ENCODE data around the gene HBQ1.
"Not testable (repeated sequence)": the region's sequence is repeated elsewhere in the genome, so short reads cannot be mapped to it uniquely, and the experiment has no call there.

The HBQ1 gene

DNA sequence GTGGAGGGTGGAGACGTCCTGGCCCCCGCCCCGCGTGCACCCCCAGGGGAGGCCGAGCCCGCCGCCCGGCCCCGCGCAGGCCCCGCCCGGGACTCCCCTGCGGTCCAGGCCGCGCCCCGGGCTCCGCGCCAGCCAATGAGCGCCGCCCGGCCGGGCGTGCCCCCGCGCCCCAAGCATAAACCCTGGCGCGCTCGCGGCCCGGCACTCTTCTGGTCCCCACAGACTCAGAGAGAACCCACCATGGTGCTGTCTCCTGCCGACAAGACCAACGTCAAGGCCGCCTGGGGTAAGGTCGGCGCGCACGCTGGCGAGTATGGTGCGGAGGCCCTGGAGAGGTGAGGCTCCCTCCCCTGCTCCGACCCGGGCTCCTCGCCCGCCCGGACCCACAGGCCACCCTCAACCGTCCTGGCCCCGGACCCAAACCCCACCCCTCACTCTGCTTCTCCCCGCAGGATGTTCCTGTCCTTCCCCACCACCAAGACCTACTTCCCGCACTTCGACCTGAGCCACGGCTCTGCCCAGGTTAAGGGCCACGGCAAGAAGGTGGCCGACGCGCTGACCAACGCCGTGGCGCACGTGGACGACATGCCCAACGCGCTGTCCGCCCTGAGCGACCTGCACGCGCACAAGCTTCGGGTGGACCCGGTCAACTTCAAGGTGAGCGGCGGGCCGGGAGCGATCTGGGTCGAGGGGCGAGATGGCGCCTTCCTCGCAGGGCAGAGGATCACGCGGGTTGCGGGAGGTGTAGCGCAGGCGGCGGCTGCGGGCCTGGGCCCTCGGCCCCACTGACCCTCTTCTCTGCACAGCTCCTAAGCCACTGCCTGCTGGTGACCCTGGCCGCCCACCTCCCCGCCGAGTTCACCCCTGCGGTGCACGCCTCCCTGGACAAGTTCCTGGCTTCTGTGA is 3.5 kb upstream of the HBQ1 start, which contains the start of gene HBA1:
HBA1 (plus strand) TSS at position 204 of the 906 bp plus-strand sequence; CDS start at position 241, 37 bp downstream.
- not testable (repeated sequence) for DNase-seq (ENCODE audit: low read depth)

DNA sequence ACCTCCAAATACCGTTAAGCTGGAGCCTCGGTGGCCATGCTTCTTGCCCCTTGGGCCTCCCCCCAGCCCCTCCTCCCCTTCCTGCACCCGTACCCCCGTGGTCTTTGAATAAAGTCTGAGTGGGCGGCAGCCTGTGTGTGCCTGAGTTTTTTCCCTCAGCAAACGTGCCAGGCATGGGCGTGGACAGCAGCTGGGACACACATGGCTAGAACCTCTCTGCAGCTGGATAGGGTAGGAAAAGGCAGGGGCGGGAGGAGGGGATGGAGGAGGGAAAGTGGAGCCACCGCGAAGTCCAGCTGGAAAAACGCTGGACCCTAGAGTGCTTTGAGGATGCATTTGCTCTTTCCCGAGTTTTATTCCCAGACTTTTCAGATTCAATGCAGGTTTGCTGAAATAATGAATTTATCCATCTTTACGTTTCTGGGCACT is 2.9 kb upstream of the HBQ1 start:
- no peak for DNase-seq (ENCODE audit: low read depth)

DNA sequence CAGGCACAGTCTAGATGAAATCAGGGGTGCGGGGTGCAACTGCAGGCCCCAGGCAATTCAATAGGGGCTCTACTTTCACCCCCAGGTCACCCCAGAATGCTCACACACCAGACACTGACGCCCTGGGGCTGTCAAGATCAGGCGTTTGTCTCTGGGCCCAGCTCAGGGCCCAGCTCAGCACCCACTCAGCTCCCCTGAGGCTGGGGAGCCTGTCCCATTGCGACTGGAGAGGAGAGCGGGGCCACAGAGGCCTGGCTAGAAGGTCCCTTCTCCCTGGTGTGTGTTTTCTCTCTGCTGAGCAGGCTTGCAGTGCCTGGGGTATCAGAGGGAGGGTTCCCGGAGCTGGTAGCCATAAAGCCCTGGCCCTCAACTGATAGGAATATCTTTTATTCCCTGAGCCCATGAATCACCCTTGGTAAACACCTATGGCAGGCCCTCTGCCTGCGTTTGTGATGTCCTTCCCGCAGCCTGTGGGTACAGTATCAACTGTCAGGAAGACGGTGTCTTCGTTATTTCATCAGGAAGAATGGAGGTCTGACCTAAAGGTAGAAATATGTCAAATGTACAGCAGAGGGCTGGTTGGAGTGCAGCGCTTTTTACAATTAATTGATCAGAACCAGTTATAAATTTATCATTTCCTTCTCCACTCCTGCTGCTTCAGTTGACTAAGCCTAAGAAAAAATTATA is 2.1 kb upstream of the HBQ1 start:
- no peak for DNase-seq (ENCODE audit: low read depth)

DNA sequence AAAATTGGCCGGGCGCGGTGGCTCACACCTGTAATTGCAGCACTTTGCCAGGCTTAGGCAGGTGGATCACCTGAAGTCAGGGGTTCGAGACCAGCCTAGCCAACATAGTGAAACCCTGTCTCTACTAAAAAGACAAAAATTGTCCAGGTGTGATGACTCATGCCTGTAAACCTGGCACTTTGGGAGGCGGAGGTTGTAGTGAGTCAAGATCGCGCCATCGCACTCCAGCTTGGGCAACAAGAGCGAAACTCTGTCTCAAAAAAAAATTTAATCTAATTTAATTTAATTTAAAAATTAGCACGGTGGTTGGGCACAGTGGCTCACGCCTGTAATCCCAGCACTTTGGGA is 1.6 kb upstream of the HBQ1 start:
- no peak for DNase-seq (ENCODE audit: low read depth)

DNA sequence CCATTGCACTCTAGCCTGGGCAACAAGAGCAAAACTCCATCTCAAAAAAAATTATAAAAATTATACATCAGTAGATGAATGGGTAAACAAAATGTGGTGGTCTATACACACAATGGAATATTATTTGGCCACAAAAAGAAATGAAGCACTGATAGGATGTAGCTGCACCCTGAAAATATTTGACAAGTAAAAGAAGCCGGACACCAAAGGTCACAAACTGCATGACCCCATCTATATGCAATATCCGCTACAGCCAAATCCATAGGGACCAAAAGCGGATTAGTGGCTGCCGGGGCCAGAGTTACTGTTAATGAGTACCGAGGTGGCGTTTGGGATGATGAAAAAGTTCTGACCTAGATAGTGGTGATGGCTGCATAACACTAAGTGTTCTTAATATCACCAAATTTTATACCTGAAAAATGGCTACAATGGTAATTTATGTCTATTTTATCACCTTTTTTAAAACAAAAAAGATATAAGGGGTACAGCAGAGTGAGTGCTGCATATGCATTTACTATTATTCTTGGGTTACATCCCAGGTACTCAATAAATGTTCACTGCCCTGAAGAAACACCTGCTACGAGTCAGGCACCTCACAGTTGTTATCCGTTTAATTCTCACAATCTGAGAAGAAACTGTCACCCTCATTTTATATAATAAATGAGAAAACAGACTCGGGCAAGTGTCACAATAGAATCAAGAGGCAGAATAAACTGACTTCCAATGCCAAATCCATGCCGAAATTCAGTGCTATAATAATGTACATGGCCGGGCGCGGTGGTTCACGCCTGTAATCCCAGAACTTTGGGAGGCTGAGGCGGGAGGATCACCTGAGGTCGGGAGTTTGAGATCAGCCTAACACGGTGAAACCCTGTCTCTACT is 807 bp upstream of the HBQ1 start:
- DNase-seq (ENCODE audit: low read depth), result no peak

DNA sequence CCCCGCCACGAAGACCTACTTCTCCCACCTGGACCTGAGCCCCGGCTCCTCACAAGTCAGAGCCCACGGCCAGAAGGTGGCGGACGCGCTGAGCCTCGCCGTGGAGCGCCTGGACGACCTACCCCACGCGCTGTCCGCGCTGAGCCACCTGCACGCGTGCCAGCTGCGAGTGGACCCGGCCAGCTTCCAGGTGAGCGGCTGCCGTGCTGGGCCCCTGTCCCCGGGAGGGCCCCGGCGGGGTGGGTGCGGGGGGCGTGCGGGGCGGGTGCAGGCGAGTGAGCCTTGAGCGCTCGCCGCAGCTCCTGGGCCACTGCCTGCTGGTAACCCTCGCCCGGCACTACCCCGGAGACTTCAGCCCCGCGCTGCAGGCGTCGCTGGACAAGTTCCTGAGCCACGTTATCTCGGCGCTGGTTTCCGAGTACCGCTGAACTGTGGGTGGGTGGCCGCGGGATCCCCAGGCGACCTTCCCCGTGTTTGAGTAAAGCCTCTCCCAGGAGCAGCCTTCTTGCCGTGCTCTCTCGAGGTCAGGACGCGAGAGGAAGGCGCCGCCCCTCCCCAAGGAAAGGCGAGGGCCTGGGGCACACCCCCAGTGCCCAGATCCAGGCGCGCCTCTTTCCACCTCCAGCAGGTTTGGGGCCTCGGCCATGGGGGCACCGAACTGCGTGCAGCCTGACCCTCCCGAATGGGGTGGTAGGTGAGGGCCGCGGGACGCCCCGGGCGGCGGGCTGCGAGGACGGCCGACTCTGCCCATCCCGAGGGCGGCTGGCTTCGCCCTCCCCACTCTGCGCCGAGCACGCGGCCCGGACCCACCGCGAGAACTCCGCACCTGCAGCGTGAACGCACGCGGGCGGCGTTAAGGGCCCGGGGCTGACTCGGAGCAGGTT is 664 bp downstream of the HBQ1 start:
- DNase-seq (ENCODE audit: low read depth), result peak; percentile 16

DNA sequence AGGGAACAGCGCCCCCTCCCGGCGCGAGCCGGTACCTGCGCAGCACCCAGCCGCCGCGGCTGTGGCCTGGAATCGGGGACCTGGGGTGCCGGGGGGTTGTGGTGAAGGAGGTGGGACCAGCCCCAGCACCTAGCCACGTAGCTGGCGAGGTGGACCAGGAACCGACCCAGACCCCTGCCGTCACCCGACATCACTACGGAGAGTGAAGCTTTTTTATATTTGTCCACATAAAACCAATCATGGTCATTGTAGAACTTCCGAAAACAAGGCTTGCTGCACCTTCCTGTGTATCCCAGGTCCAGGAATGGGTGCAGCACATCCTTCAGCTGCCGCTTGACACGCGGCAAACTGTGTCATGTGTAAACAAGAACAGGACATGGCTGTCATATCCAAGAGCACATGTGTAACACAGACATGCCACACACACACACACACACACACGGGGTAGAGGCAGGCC is 1.3 kb downstream of the HBQ1 start:
- DNase-seq (ENCODE audit: low read depth), result no peak

DNA sequence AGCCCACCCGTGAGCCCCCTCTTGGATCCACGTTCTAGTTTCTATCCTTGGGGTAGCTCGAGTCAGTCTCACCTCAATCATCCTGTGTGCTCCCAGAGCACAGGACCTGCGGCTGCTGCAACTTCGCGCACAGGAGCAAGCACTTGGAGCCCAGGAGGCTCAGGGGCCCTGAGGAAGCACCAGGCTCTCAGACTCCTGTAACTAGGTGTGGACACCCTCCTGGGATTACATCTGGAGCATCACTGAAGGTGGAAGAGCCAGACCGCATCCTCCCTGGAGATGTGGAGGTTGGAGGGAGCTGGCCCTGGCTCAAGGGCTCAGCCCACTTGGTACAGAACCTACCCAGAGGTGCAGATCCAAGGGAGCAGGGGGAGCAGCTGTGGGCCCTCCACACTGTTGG is 2.7 kb downstream of the HBQ1 start:
- DNase-seq (ENCODE audit: low read depth), result no peak

DNA sequence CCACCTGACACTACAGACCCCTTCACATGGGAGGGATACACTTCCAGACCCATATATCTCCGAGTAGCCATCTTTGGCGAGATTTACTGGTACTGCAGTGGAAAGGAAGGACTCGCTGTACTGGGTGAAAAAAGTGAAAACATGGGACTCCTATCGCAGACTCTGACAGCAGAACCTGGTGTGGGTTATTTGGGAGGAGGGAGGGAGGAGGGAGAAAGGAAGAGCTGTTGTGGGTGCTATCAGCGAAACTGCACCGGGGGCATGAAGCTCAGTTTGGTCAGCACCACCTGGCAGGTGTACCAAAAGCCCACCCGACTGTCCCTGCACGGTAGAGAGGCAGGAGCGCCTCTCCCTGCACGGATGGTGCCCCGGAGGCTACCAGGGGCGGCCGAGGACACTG is 5.0 kb downstream of the HBQ1 start:
- no peak for DNase-seq (ENCODE audit: low read depth)

DNA sequence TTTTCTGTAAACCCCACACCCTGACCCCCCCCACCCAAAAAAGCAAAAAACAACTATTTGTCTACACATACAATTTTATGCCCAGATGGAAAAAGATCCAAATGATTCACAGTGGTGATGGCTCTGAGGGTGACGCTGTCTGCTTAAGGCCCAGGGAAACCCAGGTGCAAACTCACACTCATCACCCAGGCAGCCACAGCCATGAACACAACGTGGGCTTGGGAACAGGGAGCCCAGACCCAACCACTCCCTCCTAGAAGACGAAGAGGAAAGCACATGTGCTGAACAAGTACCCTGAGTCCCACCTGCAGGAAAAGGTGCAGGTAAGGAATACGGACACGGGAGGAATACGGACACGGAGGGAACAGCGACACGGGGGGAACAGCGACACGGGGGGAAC is 5.4 kb downstream of the HBQ1 start:
- no peak for DNase-seq (ENCODE audit: low read depth)

DNA sequence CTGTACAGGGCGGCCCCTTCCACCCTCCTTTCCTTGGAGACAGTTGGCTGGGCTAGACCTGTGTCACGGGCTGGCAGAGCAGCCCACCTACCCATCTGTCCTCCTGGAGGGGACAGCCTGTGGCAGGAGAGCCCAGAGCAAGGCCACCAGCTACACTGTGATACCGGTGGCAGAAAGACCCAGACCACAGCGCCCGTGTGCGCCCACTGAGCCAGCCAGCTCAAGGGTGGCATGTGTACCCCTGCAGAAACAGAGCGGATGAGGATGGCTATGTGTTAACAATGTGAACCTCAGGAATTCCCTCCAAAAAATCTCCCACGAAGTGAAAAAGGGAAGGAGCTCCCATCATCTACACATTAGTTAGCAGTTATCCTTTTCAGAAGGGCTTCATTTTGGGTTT is 7.1 kb downstream of the HBQ1 start:
- DNase-seq (ENCODE audit: low read depth), result no peak

DNA sequence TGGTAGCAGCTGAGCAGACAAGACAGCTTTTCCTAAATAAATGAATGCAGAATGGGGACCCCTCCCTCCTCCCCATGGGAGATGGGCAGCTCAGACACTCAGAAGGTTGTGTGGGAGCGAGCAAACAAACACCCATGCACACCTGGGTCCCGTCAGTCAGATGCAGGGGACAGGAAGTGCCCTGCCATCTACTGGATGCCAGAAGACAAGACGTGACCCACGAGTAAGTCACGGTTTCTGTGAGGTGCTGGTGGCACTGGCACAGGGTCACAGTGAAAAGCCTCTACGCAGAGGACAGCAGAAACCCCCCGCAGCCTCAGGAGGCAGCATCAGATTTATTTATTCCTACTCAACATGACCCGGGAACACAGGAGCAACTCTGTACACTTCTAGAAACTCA is 8.4 kb downstream of the HBQ1 start:
- DNase-seq (ENCODE audit: low read depth), result no peak

DNA sequence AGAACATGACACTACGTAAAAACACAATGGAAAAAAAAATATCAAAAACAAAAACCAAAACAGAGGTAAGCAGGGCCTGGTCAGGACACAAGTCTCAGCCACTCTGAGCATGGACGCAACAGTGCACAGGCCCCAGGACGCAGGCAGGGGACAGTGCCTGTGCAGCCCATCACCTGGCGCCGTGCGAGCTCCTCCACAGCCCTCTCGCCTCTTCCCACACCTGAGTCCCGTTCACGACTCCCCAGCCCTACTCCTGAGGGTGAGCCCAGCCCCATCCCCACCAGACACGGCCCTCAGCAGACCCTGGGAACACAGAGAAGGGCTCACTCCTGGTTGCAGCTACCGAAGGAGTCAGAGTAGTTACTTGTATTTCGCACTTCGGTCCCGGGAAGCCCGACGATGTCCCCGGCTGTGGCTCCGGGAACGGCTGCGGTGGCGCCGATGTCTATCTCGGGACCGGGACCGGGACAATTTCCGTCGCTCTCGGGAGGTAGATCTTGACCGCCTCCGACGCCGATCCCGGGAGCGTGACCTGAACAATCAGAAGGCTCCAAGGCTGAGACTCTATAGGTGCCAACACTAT is 9.4 kb downstream of the HBQ1 start:
- DNase-seq (ENCODE audit: low read depth), result no peak

DNA sequence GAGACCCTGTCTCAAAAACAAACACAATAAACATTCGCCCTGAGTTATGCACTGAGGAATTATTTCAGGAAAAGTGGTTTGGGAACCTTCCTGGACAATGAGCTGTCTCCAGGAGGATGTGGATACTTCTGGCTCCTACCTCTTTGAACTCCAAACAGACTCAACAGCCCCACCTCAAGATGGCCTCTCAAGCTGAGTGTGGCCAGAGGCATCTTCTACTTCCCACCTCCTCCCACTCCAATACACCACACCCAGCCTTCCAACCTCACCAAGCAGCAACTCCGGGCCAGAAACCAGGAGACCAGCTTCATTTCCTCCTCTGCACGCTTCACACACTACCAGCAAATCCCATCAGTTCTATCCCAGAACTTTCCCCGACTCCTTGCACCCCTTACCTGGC is 11.6 kb downstream of the HBQ1 start:
- DNase-seq (ENCODE audit: low read depth), result no peak

DNA sequence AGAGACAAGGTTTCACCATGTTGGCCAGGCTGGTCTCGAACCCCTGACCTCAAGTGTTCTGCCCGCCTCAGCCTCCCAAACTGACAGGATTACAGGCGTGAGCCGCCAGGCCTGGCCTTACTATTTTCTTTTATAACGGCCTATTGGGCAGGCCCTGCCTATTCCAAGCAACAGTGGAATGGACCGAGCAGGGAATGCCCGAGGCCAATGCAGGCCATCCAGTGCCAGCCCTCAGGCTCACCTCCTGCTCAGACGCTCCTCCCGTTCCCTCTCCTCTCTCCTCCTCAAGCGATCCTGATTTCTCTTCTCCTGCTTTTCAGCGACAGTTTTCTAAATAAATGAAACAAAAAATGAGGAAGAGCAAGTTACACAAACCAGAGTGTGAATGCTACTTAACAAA is 12.4 kb downstream of the HBQ1 start:
- no peak for DNase-seq (ENCODE audit: low read depth)

DNA sequence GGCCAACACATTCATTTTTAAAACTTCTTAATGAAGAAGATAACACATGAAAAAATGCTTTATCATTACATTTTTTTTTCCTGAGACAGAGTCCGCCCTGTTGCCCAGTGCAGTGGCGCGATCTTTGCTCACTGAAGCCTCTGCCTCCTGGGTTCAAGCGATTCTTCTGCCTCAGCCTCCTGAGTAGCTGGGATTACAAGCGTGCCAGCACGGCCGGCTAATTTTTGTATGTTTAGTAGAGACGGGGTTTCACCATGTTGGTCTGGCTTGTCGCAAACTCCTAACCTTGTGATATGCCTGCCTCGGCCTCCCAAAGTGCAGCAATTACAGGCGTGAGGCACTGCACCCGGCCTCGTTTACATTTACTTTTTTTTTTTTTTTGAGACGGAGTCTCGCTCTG is 13.2 kb downstream of the HBQ1 start:
- no peak for DNase-seq (ENCODE audit: low read depth)

DNA sequence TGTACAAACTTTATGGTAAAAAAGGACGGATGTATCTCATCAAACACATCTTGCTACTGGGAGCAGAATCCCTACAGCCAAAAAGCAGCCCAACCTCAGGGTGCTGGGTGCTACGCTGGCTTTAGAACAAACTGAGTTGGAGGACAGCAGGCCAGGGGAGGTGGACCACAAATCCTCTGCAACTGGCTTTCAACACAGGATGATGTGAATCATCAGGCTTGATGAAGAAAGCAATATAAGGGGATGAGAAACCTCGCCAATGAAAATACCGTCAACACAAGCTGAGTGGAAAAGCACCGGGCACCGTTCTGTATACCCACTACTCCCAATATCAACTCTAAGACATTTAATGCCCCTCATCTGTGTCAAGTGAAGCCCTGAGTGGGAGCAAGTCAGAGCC is 14.3 kb downstream of the HBQ1 start:
- DNase-seq (ENCODE audit: low read depth), result no peak

DNA sequence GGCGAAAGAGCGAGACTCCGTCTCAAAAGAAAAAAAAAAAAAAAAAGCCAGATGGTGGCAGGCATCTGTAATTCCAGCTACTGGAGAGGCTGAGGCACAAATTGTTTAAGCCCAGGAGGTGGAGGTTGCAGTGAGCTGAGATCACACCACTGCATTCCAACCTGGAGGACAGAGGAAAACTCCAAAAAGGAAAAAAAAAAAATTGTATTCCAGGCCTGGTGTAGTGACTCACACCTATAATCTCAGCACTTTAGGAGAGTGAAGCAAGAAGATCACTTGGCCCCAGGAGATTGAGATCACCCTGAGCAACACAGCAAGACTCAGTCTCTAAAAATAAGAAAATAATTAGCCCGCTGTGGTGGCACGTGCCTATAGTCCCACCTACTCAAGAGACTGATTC is 20.1 kb downstream of the HBQ1 start:
- DNase-seq (ENCODE audit: low read depth), result no peak

DNA sequence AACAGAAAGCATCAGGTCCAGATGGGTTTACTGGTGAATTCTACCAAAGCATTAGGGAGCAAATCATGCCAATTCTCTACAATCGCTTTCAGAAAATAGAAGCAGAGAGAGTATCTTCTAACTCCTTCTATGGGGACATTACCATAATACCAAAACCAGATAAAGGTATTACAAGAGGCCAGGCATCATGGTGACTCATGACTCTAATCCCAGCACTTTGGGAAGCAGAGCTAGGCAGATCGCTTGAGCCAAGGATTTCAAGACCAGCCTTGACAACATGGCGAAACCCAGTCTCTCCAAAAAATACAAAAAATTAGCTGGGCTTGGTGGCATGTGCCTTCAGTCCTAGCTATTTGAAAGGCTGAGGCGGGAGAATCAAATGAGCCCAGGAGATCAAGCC is 23.0 kb downstream of the HBQ1 start:
- DNase-seq (ENCODE audit: low read depth), result no peak

DNA sequence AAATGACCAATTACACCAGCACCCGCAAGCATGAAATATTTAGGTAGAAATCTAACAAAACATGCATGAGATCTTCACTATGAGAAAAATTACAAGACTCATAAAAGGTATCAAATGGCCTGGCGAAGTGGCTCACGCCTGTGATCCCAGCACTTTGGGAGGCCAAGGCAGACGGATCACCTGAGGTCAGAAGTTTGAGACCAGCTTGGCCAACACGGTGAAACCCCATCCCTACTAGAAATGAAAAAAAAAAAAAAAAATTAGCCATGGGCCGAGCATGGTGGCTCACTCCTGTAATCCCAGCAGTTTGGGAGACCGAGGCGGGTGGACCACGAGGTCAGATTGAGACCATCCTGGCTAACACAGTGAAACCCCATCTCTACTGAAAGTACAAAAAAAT is 23.8 kb downstream of the HBQ1 start:
- not testable (repeated sequence) for DNase-seq (ENCODE audit: low read depth)

DNA sequence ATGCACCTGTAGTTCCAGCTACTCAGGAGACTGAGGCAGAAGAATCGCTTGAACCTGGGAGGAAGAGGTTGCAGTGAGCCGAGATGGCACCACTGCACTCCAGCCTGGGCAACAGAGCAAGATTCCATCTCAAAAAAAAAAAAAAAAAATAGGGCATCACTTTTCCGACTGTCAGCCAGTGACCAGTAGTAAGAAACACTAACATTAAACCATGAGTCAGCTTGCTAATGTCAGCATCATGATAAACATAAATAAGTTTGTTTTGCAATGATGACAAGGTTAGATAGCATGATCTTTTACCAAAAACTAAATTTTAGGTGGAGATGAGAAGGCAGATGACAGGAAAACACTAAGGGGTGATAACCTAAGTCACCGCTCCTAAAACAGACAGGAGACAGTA is 29.1 kb downstream of the HBQ1 start:
- not testable (repeated sequence) for DNase-seq (ENCODE audit: low read depth)

All from fibroblast of the conjunctiva (primary cell).